ENCODE data around the gene EWSR1. TPM values are rescaled to one million over a fixed set of nuclear protein-coding genes. Genes with fewer than 3 reads are reported as not detected.

Gene EWSR1
- total and polyA plus RNA-seq, 2 donors (not counting 1 experiment from before 2014, with no cell fraction given) = 281 to 295 TPM

DNA sequence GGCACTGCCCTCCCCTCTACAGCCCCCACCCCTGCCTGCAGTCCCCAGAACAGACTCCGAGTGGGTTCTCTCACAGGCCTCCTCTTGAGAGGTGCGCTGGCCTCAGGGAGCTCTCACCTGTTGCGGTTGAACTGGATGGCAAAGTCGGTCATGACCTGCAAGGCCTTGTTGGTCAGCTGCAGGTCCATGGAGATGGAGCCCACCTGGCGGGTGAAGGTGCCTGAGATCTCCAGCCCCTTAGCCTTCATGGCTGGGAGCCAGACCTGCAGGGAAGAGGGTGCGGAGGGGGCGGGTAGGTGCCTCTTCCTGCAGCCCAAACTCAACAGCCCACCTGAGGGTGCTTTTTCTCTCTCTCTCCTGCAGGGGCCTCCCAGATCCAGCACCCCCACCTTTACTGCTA, 66.1 kb downstream of the EWSR1 start:
- ChIA-PET POLR2A (no interaction called here), CTCF (no interaction called here)
- Histone ChIP-seq H3K9me3 (ENCODE audit: control extremely low read depth in 1 of 3, control insufficient read depth in 2 of 3, insufficient read depth in 1 of 3, low read length in 2 of 3) (no peaks in the 10 kb centered on the region), H3K79me2 (ENCODE audit: control insufficient read depth, insufficient read depth, low read length) (peaks cover 4% of the 10 kb centered on the region), H3K9ac (ENCODE audit: low read length) (no peak overlapping the region), H3K4me2 (replicated peaks; ENCODE audit: low read depth, low read length, poor library complexity, severe bottlenecking) (no peak overlapping the region), H4K20me1 (ENCODE audit: control insufficient read depth, insufficient read depth, low read length, poor library complexity, severe bottlenecking) (peaks cover 74% of the 10 kb centered on the region), H3K4me3 (ENCODE audit: control extremely low read depth in 1 of 5, extremely low read depth in 1 of 5, insufficient read depth in 1 of 5, low read depth in 2 of 5, low read length in 4 of 5) (no peak overlapping the region), H3K4me1 (ENCODE audit: control insufficient read depth in 2 of 2, insufficient read depth in 2 of 2, low read length in 2 of 2) (no peaks in the 10 kb centered on the region), H3K27ac (ENCODE audit: low read length in 2 of 2) (no peak overlapping the region), H3K36me3 (replicated peaks in 1 of 2; ENCODE audit: control extremely low read depth in 1 of 2, control insufficient read depth in 1 of 2, extremely low read depth in 1 of 2, insufficient read depth in 2 of 2, low read length in 1 of 2) (peaks cover 2 to 92% of the 10 kb centered on the region in 2 experiments), H3K27me3 (replicated peaks in 1 of 4; ENCODE audit: control extremely low read depth in 1 of 4, control insufficient read depth in 3 of 4, insufficient read depth in 4 of 4, low read length in 3 of 4) (no peaks in the 10 kb centered on the region), H2AFZ (ENCODE audit: insufficient read depth, low read depth, low read length, poor library complexity, severe bottlenecking) (no peak overlapping the region)
- no peaks in the 10 kb centered on the region for H3K4me1 Mint-ChIP-seq
- no peaks in the 10 kb centered on the region for H3K9me3 Mint-ChIP-seq (ENCODE audit: insufficient read depth)
- ATAC-seq (ENCODE audit: low read depth) = no peak
- no peak overlapping the region for H3K27ac Mint-ChIP-seq
- intact Hi-C loops (cut with micrococcal nuclease) = no loop called here
- H3K4me3 Mint-ChIP-seq = no peak overlapping the region
- no peak for TF ChIP-seq EZH2 (IDR thresholded peaks at IDR 0.05; ENCODE audit: borderline replicate concordance, insufficient read depth, low read depth, low read length, poor library complexity, severe bottlenecking)
- TF ChIP-seq, protein P1, sequence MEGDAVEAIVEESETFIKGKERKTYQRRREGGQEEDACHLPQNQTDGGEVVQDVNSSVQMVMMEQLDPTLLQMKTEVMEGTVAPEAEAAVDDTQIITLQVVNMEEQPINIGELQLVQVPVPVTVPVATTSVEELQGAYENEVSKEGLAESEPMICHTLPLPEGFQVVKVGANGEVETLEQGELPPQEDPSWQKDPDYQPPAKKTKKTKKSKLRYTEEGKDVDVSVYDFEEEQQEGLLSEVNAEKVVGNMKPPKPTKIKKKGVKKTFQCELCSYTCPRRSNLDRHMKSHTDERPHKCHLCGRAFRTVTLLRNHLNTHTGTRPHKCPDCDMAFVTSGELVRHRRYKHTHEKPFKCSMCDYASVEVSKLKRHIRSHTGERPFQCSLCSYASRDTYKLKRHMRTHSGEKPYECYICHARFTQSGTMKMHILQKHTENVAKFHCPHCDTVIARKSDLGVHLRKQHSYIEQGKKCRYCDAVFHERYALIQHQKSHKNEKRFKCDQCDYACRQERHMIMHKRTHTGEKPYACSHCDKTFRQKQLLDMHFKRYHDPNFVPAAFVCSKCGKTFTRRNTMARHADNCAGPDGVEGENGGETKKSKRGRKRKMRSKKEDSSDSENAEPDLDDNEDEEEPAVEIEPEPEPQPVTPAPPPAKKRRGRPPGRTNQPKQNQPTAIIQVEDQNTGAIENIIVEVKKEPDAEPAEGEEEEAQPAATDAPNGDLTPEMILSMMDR (IDR thresholded peaks at IDR 0.05) = no peak
- DNase-seq = no peak
- WGBS (ENCODE audit: insufficient coverage) = 100% methylated on average over 6 of the region's 7 CpGs
- no peaks in the 10 kb centered on the region for H3K27me3 Mint-ChIP-seq

- H3K27me3 Mint-ChIP-seq = no peaks in the 10 kb centered on the region
- Histone ChIP-seq H2AFZ (ENCODE audit: insufficient read depth, low read depth, low read length, poor library complexity, severe bottlenecking) (no peak overlapping the region), H3K27ac (ENCODE audit: low read length in 2 of 2) (no peak overlapping the region), H3K9me3 (ENCODE audit: control extremely low read depth in 1 of 3, control insufficient read depth in 2 of 3, insufficient read depth in 1 of 3, low read length in 2 of 3) (no peaks in the 10 kb centered on the region), H3K4me2 (replicated peaks; ENCODE audit: low read depth, low read length, poor library complexity, severe bottlenecking) (no peak overlapping the region), H3K4me1 (ENCODE audit: control insufficient read depth in 2 of 2, insufficient read depth in 2 of 2, low read length in 2 of 2) (no peaks in the 10 kb centered on the region), H3K79me2 (ENCODE audit: control insufficient read depth, insufficient read depth, low read length) (peaks cover 10% of the 10 kb centered on the region), H4K20me1 (ENCODE audit: control insufficient read depth, insufficient read depth, low read length, poor library complexity, severe bottlenecking) (peaks cover 74% of the 10 kb centered on the region), H3K4me3 (ENCODE audit: control extremely low read depth in 1 of 5, extremely low read depth in 1 of 5, insufficient read depth in 1 of 5, low read depth in 2 of 5, low read length in 4 of 5) (no peak overlapping the region), H3K27me3 (replicated peaks in 1 of 4; ENCODE audit: control extremely low read depth in 1 of 4, control insufficient read depth in 3 of 4, insufficient read depth in 4 of 4, low read length in 3 of 4) (no peaks in the 10 kb centered on the region), H3K36me3 (replicated peaks in 1 of 2; ENCODE audit: control extremely low read depth in 1 of 2, control insufficient read depth in 1 of 2, extremely low read depth in 1 of 2, insufficient read depth in 2 of 2, low read length in 1 of 2) (peaks cover 2 to 92% of the 10 kb centered on the region in 2 experiments), H3K9ac (ENCODE audit: low read length) (no peak overlapping the region)
- ATAC-seq (ENCODE audit: low read depth) (no peak), DNase-seq (no peak)
- no peaks in the 10 kb centered on the region for H3K9me3 Mint-ChIP-seq (ENCODE audit: insufficient read depth)
- H3K27ac Mint-ChIP-seq = no peak overlapping the region
- ChIA-PET POLR2A (no interaction called here), CTCF (interaction anchor here (0.9 kb wide), 1 partner anchor 12 kb away, joined by 3 read pairs; no protein-coding TSS in a partner anchor)
- no peaks in the 10 kb centered on the region for H3K4me1 Mint-ChIP-seq
- intact Hi-C loops (cut with micrococcal nuclease) = no loop called here
- 94% methylated on average over 10 of the region's 12 CpGs for WGBS (ENCODE audit: insufficient coverage)
- TF ChIP-seq, protein P1 (IDR thresholded peaks at IDR 0.05) = no peak
- no peak for TF ChIP-seq EZH2 (IDR thresholded peaks at IDR 0.05; ENCODE audit: borderline replicate concordance, insufficient read depth, low read depth, low read length, poor library complexity, severe bottlenecking)
- no peak overlapping the region for H3K4me3 Mint-ChIP-seq
Observed at GRCh38 chr22:29334696-29335344, 66.8 kb downstream of the EWSR1 start.

Measured in B cell (primary cell).